Raji (cell line): Measurements from ENCODE around the gene PTPN3.

ENCODE experiments used
- POLR2A ChIP-seq: IDR thresholded peaks from 2 replicates; pipeline ENCODE4 v1.6.1; 2011; ENCODE audit warnings: low read depth, low read length, control low read depth; ENCODE audit not compliant: insufficient read depth

The PTPN3 gene

GRCh38 chr9:109436071-109436470 is 62.0 kb downstream of the PTPN3 start:
- TF ChIP-seq POLR2A: no peak

DNA sequence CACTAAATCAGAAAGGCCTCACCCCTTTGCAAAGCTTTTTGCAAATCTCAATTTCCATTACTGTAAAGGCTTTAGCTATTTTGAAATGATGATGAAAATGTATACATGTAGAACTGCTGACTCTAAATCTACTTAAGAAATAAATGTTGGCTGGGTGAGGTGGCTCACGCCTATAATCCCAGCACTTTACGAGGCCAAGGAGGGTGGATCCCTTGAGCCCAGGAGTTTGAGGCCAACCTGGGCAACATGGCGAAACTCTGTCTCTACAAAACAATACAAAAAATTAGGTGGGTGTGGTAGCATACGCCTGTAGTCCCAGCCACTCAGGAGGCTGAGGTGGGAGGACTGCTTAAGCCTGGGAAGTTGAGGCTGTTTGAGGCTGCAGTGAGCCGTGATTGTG is 64.6 kb downstream of the PTPN3 start:
- TF ChIP-seq POLR2A: no peak

- no peak for TF ChIP-seq POLR2A
Measured at GRCh38 chr9:109430231-109430630, 67.9 kb downstream of the PTPN3 start.

DNA sequence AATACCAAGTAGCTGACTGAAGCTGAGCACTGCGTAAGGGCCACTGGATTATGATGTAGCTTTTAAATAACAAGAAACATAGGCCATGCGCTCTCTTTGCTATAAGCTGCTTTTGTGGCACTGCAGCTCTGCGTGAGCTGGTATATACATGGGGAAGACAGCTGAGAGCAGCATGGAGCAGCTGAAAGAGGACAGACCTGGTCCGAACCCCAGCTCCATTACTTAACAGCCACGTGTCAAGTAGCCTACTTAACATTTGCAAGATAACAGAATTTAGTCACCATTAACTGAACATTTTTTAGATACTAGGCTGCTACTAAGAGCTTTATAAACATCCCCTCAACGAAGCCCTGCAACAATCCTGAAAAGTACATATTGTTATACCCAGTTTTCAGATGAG is 69.3 kb downstream of the PTPN3 start:
- TF ChIP-seq POLR2A: no peak

GRCh38 chr9:109427886-109428285 is 70.2 kb downstream of the PTPN3 start:
- TF ChIP-seq POLR2A: no peak

DNA sequence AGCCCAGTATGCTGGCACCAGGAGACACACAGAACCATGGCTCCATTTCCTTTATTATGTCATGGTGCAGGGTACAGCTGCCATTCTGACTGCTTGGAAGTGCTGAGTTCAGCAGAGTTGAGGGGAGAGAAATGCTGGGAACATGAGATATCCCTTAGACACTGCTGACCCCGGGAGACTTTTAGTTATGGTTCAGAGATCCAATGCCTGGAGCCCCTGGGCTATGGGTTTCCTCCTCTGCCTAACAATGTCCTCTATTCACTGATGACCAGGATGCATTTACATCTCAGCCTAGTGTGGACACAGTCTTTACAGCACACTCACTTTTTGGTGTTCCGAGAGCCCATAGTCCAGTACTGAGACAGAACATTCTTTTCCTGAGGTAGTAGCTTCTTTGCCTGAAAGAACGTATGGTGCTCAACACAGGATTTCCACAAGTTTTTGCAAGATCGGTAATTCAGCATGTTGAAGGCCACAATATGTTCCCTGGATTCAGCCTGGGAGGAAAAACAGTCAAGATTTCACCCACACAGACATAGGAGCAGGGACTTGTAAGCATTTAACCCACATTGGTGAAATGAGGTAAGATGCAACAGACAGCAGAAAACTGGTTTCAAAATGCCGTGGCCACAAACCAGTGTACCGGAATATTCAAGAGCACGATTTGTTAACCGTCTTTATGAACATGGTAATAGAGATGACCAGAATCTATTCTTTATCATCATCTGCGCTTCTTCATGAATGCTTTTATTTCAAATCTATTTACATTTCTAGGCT is 71.3 kb downstream of the PTPN3 start:
- no peak for TF ChIP-seq POLR2A

DNA sequence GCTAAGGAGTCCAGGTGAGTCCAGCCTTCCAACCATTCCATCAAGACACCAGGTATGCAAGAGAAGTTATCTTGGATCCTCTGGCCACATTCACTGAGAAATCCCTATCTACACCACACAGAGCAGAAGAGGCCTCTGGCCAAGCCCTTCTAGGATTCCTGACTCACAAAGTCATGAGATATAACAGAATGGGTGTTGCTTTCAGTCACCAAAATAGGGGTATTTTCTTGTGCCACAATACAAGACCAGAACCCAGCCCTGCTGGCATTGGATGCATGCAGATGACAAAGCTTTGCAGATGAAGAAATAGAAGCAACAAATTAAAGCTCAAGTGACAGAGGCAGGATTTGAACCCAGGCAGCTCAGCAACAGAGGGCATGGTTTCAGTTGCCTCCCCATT is 73.5 kb downstream of the PTPN3 start:
- no peak for TF ChIP-seq POLR2A

DNA sequence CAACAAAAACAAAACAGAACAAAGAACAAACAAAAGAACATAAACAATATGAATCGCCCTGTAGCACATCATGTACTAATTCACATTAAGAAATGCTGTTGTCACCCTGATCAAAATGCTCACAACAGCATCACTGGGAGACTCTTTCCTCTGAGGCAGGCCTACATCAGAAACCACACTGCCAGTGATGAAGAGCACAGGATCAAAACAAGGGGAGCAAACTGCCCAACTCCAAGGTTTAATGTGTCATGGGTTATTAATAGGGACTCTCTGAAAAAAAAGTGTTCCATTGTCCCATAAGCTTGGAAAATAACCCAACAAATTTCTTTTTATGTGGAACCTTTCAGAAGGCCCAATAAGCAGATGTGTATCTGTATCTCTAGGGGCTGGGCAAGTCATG is 74.2 kb downstream of the PTPN3 start:
- TF ChIP-seq POLR2A: no peak

- no peak for TF ChIP-seq POLR2A
Measured at GRCh38 chr9:109422641-109423040, 75.5 kb downstream of the PTPN3 start.

DNA sequence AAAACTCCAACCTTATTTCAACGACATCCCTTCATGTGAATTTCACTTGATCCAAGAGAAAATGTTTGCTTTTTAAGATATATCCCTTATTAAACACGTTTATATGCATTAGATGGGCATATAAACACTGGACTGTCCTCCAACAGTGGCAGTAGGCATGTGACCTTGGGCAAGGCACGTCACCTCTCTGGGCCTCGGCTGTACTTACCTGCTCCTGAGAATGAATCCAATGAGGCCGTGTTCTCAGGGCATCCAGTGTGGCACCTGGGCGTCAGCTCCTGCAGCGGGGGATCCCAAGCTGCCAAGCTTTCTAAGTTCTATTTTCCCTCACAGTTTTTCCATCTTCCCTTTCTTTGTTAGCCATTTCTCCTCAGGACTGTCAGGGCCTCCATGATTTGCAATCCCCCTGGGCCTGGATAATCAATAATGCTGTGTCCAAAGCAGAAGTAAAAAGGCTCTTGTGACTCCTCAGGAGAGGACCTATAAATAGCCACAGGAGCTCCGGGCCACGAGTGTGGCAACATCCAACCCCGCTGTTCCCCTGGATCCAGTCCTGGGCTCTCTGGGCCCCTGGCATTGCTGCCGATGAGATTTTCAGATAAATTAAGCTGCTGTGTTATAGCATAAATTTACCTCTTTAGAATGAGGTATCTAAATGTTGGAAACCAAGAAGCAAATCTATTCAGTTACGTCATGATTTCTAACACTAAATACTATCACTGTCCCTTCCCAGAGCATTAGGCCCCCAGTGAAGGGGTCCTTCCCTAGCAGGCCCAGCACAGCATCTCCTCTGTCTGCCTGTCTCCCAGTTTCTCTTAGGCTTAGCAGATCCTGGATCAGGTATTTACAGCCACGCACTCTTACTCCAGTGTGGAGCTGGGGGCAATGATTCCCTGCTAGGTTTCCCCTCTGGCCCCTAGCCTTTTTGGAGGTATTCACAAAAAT is 76.8 kb downstream of the PTPN3 start:
- TF ChIP-seq POLR2A: no peak

- TF ChIP-seq POLR2A: no peak
Measured at GRCh38 chr9:109419531-109419930, 78.6 kb downstream of the PTPN3 start.

DNA sequence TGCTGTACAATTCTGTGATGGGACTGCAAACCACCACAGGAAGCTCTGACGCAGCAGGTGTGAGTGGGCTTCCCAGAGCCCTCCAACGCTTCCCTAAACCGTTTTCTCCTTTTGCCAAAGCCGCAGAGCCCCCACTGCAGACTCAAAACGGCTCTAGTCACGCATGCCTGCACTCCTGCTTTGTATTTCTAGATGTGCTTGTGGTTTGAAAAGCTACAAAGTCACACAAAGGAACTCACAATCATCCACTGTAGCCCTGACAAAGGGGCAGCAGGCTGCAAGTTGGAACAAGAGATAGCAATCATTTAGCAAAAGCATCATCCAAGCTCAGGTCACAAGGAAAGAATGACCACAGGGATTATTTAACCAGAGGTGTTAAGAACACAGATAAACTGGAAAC is 79.3 kb downstream of the PTPN3 start:
- TF ChIP-seq POLR2A: no peak

GRCh38 chr9:109417585-109418544 is 80.2 kb downstream of the PTPN3 start:
- no peak for TF ChIP-seq POLR2A

GRCh38 chr9:109417054-109417453 is 81.1 kb downstream of the PTPN3 start:
- TF ChIP-seq POLR2A: no peak

- no peak for TF ChIP-seq POLR2A
Measured at GRCh38 chr9:109416135-109416706, 81.9 kb downstream of the PTPN3 start.
